ENCODE results near the gene ROBO1.
A peak's percentile ranks its signal among the peaks of the same experiment; 100 is the strongest.

The ROBO1 gene

DNA sequence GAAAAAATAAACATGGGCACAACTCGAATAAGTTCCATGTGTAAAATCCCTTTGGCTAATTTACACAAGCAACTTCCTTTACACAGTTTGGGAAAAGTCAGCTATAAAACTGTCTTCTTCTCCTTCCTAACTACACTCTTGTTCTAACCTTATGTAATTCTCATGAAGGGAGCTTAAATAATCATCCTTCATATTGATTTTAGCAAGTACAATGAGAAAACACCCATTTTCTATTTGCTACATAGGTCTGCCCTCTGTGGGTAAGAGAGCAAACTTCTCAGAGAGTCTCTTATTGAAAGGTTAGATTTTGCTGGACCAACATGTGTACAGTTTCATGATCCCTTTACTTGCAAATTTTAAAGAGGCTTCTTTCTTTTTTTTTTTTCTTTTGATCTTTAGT, 398.5 kb downstream of the ROBO1 start:
- no peak for DNase-seq (ENCODE audit: low read depth)
- TF ChIP-seq, protein P1, sequence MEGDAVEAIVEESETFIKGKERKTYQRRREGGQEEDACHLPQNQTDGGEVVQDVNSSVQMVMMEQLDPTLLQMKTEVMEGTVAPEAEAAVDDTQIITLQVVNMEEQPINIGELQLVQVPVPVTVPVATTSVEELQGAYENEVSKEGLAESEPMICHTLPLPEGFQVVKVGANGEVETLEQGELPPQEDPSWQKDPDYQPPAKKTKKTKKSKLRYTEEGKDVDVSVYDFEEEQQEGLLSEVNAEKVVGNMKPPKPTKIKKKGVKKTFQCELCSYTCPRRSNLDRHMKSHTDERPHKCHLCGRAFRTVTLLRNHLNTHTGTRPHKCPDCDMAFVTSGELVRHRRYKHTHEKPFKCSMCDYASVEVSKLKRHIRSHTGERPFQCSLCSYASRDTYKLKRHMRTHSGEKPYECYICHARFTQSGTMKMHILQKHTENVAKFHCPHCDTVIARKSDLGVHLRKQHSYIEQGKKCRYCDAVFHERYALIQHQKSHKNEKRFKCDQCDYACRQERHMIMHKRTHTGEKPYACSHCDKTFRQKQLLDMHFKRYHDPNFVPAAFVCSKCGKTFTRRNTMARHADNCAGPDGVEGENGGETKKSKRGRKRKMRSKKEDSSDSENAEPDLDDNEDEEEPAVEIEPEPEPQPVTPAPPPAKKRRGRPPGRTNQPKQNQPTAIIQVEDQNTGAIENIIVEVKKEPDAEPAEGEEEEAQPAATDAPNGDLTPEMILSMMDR (IDR thresholded peaks at IDR 0.05; ENCODE audit: low read depth, low read length, missing control alignments) = peak; percentile 45
- no peak overlapping the region for H3K4me3 ChIP-seq (ENCODE audit: low read depth, low read length)
- in situ Hi-C loops (cut with HindIII; ENCODE audit: low sequenced_read_pairs) = loop anchor here (25.0 kb wide), 1 partner anchor 282 kb away; no protein-coding TSS in a partner anchor

DNA sequence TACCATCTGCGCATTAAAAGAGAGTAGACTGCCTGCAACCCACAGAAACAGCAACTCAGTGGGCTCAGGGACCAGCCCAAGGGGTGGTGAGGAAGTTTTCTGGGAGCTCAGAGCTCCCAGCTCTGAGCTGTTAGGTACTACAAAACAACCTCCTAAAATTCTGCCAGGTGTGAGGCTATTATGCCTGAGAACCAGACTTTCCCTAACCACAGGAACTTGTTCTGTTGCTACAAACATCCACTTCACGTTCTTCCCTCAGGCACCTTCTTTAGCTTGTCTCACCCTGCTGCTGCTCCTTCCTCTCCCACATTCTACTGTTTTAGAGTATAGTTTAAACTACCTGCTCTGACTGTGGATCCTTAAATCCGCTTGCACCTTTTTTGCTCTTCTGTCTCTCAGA, 399.4 kb downstream of the ROBO1 start:
- no peak overlapping the region for H3K4me3 ChIP-seq (ENCODE audit: low read depth, low read length)
- DNase-seq (ENCODE audit: low read depth) = no peak
- TF ChIP-seq, protein P1 (IDR thresholded peaks at IDR 0.05; ENCODE audit: low read depth, low read length, missing control alignments) = no peak
- in situ Hi-C loops (cut with HindIII; ENCODE audit: low sequenced_read_pairs) = loop anchor here (25.0 kb wide), 1 partner anchor 281 kb away; no protein-coding TSS in a partner anchor

DNA sequence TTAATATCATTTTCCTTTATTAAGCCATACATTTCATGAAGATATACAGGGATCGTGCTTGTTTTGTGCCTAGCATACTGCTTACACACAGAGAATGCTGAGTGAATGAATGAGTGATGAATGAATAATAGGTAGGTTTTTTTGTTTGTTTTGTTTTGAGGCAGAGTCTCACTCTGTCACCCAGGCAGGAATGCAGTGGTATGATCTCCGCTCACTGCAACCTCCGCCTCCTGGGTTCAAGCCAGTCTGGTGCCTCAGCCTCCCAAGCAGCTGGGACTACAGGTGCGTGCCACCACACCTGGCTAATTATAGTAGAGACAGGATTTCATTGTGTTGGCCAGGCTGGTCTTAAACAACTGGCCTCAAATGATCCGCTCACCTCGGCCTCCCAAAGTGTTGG, 400.0 kb downstream of the ROBO1 start:
- TF ChIP-seq, protein P1 (IDR thresholded peaks at IDR 0.05; ENCODE audit: low read depth, low read length, missing control alignments) = no peak
- in situ Hi-C loops (cut with HindIII; ENCODE audit: low sequenced_read_pairs) = loop anchor here (25.0 kb wide), 1 partner anchor 281 kb away; no protein-coding TSS in a partner anchor
- no peak for DNase-seq (ENCODE audit: low read depth)
- H3K4me3 ChIP-seq (ENCODE audit: low read depth, low read length) = no peak overlapping the region

GRCh38 chr3:79367066-79367465, 400.7 kb downstream of the ROBO1 start:
- in situ Hi-C loops (cut with HindIII; ENCODE audit: low sequenced_read_pairs) = loop anchor here (25.0 kb wide), 1 partner anchor 280 kb away; no protein-coding TSS in a partner anchor
- H3K4me3 ChIP-seq (ENCODE audit: low read depth, low read length) = no peak overlapping the region
- DNase-seq (ENCODE audit: low read depth) = no peak
- TF ChIP-seq, protein P1 (IDR thresholded peaks at IDR 0.05; ENCODE audit: low read depth, low read length, missing control alignments) = no peak

GRCh38 chr3:79366414-79366813, 401.4 kb downstream of the ROBO1 start:
- in situ Hi-C loops (cut with HindIII; ENCODE audit: low sequenced_read_pairs) = loop anchor here (25.0 kb wide), 1 partner anchor 279 kb away; no protein-coding TSS in a partner anchor
- H3K4me3 ChIP-seq (ENCODE audit: low read depth, low read length) = no peak overlapping the region
- no peak for DNase-seq (ENCODE audit: low read depth)
- TF ChIP-seq, protein P1 (IDR thresholded peaks at IDR 0.05; ENCODE audit: low read depth, low read length, missing control alignments) = no peak

DNA sequence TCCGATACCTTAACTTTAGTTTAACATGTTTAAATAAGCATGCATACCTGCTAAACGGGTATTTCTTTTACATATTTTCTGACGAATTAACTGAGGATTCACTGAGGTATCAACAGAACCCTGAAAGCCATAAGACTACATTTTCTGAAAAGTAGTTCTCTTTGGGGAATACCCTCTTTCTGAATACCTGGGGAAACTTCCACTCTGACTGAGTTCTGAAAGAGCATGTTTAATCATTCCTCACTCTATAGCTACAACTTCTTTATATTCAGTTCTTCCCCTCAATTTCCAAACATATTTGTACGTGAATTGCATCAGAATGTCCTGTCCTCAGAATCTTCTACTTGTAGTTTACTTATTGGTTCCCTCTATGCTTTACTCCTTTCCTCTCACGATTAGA, 403.0 kb downstream of the ROBO1 start:
- no peak overlapping the region for H3K4me3 ChIP-seq (ENCODE audit: low read depth, low read length)
- no peak for DNase-seq (ENCODE audit: low read depth)
- TF ChIP-seq, protein P1 (IDR thresholded peaks at IDR 0.05; ENCODE audit: low read depth, low read length, missing control alignments) = no peak
- in situ Hi-C loops (cut with HindIII; ENCODE audit: low sequenced_read_pairs) = loop anchor here (25.0 kb wide), 1 partner anchor 277 kb away; no protein-coding TSS in a partner anchor
